Glomerular endothelial cell (primary cell): ENCODE measurements around the gene P3R3URF. TPM values are rescaled to one million over a fixed set of nuclear protein-coding genes. Genes with fewer than 3 reads are reported as not detected.

Experiments
- DNase-seq: peaks from one replicate; pipeline ENCODE4 v3.0.0-alpha.2; 2011; ENCODE audit warnings: low read depth, low spot score; ENCODE audit errors: extremely low read depth
- total RNA-seq: library from RNA; depleted of rRNA; stranded (reverse); fragments of >200 nt; gene quantifications from 2 replicates; pipeline ENCODE4 v1.2.3, GENCODE V29; 2015

P3R3URF gene
- total RNA-seq, 1 donor from 2014 or later: not detected

GRCh38 chr1:46194641-46195193 lies 18.4 kb upstream of the P3R3URF start:
- no peak for DNase-seq

GRCh38 chr1:46193984-46194570 lies 17.8 kb upstream of the P3R3URF start:
- no peak for DNase-seq

GRCh38 chr1:46193285-46193684 lies 17.0 kb upstream of the P3R3URF start:
- DNase-seq: no peak

GRCh38 chr1:46192171-46192570 lies 15.9 kb upstream of the P3R3URF start:
- no peak for DNase-seq

- DNase-seq: no peak
Measured at GRCh38 chr1:46191033-46191701, 14.9 kb upstream of the P3R3URF start.

- DNase-seq: no peak
Measured at GRCh38 chr1:46190539-46190938, 14.3 kb upstream of the P3R3URF start.

- no peak for DNase-seq
Measured at GRCh38 chr1:46188295-46189030, 12.2 kb upstream of the P3R3URF start.

- no peak for DNase-seq
Measured at GRCh38 chr1:46187106-46187869, 11.0 kb upstream of the P3R3URF start.

- no peak for DNase-seq
Measured at GRCh38 chr1:46186076-46186475, 9.8 kb upstream of the P3R3URF start.

- DNase-seq: no peak
Measured at GRCh38 chr1:46184920-46185658, 8.8 kb upstream of the P3R3URF start.

- DNase-seq: no peak
Measured at GRCh38 chr1:46183926-46184557, 7.8 kb upstream of the P3R3URF start.

- peak; percentile 90 for DNase-seq
Measured at GRCh38 chr1:46183079-46183847, 7.0 kb upstream of the P3R3URF start.

GRCh38 chr1:46181343-46182260 lies 5.3 kb upstream of the P3R3URF start:
- DNase-seq: peak; percentile 54

GRCh38 chr1:46180082-46180616 lies 3.9 kb upstream of the P3R3URF start:
- DNase-seq: no peak

GRCh38 chr1:46179138-46180081 lies 3.1 kb upstream of the P3R3URF start:
- DNase-seq: peak; percentile 58

GRCh38 chr1:46175243-46175642 lies 1.0 kb downstream of the P3R3URF start:
- DNase-seq: no peak
